Right lobe of liver (tissue), 4 donors: ENCODE data around the gene ASPHD1.

ENCODE experiments used
- CTCF ChIP-seq, 4 donors: fragments of 200-600 bp in 3 of 4; fragments of 450-650 bp in 1 of 4; IDR thresholded peaks; one replicate each; pipeline versions ENCODE4 v1.5.1 to v1.8.0; 2016 to 2022; ENCODE audit warnings: antibody characterized with exemption in 4 of 4, mild to moderate bottlenecking in 2 of 4
- POLR2A ChIP-seq: fragments of 450-650 bp; IDR thresholded peaks from one replicate; pipeline ENCODE4 v1.6.1; 2017; ENCODE audit warnings: antibody characterized with exemption, mild to moderate bottlenecking
- donor health status: DM: no; HTN: no; CAD: no.
- donor health status: DM: no; HTN: no; CAD: no.
- donor health status: DM: no; HTN: yes; CAD: no.

DNA sequence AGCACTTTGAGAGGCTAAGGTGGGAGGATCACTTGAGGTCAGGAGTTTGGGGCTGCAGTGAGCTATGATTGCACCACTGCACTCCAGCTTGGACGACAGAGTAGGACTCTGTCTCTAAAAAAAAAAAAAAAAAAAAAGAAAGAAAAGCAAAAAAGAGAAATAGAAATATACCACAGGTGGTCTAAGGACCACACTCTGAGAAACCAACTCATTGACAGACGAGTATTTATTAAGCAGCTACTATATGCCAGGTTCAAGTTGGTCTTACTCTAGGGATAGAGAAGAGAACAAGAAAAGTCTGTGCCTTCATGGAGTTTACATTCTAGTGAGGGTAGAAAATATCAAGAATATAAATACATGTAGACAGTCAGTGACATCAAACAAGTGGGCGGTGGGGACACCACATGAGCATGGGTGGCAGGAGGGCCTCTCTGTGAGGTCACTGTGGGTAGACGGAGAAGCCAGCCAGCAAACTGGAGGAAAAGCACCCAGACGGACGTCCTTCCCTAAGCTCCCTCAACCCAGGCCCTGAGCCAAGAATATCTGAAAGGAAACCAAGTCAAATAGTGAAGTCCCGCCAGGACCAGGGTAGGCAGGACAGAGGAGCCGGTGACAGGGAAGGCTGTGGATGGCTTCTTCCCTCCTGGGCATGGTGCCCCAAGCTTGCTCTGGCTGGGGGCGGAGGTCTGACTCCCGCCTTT, 42.0 kb upstream of the ASPHD1 start:
- no peak for TF ChIP-seq CTCF (IDR thresholded peaks at IDR 0.05)
- no peak for TF ChIP-seq POLR2A
